ENCODE results near the gene KDM6A.

- TF ChIP-seq POLR2A (IDR thresholded peaks at IDR 0.05; ENCODE audit: low read length) (no peak), GATA1 (IDR thresholded peaks at IDR 0.05; ENCODE audit: low read depth, low read length) (no peak)
Measured at GRCh38 chrX:45011597-45011996, 138.6 kb downstream of the KDM6A start.

All from erythroblast (primary cell).